Hepatic stellate cell (primary cell): Measurements from ENCODE around the gene S100A5.
"Not testable (repeated sequence)": the region's sequence is repeated elsewhere in the genome, so short reads cannot be mapped to it uniquely, and the experiment has no call there.

Source experiments
- DNase-seq: peaks from one replicate; pipeline ENCODE4 v3.0.0; 2011; ENCODE audit warnings: low spot score

Gene S100A5

DNA sequence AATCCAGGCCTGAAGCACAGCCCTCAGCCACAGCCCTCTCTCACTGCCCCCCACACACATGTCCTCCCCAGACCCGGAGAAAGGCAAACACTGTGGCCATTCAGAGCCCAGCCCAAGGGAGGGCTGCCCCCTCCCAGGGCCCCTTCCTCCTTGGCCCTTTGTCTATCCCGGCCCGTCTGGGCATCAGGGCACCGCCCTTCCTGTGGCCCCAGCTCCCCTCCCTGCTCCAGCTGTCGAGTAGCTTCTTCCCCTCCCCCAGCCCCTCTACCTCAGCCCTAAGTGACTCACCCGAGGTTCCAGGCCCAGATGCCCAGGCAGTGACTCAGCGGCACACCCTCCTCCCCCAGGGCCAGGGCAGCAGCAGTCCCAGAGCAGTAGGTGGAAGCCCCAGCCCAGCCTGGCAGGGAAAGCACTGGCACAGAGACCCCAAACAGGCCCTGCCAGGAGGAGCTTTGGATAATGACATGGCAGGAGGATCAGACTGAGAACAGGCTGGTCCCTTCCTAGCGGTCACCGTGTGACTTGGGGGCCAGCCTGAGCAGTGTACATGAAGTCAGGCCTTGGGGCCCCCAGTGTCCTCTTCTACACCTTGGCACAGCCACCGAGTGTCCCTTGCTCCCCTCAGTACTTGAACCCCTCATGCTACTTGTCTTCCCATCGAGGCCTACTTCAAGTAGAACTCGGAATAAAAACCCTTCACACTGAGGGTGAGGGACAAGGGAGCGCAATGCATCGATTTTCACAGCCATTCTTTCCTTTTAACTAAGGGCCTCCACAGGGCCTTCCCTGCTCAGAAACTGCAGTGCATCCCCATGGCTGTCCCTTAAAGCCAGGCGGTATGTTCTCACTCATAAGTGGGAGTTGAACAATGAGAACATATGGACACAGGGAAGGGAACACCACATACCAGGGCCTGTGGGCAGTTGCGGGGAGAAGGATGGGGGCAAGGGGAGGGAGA lies 26.0 kb upstream of the S100A5 start:
- DNase-seq, result peak; percentile 100

- DNase-seq, result peak; percentile 92
These were observed 25.0 kb upstream of the S100A5 start, which contains the start of gene S100A2 for GRCh38 chr1:153565529-153566374. Gene S100A2 (minus strand): TSS chr1:153565844. CDS start chr1:153563877, 1,967 bp downstream.

- DNase-seq, result no peak
These were observed 23.3 kb upstream of the S100A5 start for GRCh38 chr1:153563991-153564390.

GRCh38 chr1:153563483-153563901 lies 22.8 kb upstream of the S100A5 start:
- no peak for DNase-seq

DNA sequence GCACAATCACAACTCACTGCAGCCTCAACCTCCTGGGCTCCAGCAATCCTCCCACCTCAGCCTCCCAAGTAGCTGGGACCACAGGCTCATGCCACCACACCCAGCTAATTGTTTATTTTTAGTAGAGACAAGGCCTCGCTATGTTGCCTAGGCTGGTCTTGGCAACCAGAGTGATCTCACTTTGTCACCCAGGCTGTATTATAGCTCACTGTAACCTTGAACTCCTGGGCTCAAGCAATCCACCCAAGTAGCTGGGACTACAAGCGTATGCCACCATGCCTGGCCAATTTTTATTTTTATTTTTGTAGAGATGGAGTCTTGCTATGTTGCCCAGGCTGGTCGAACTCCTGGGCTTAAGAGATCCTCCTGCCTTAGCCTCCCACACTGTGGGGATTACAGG lies 21.3 kb upstream of the S100A5 start:
- DNase-seq, result not testable (repeated sequence)

DNA sequence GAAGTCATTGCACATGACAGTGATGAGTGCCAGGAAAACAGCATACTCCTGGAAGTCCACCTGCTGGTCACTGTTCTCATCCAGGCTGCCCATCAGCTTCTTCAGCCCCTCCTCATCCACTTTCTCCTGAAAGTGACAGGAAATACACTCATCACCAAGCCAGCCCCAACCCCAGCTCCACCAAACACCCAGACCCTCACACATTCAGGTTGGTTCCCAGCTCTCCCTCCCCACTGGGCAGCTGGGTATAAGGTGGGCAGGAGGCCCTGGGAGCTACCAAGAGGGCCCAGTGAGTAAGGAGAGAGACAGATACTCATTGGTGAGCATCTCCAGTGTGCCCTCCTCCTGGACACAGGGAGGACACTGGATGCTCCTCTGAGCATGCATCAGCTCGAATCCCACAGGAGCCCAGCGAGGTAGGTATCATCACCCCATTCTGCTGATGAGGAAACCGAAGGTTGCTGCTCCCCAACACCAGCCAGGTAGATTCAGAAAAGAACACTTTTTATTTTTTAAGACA lies 20.8 kb upstream of the S100A5 start:
- no peak for DNase-seq

GRCh38 chr1:153560771-153561465 lies 20.2 kb upstream of the S100A5 start:
- no peak for DNase-seq

- no peak for DNase-seq
These were observed 19.5 kb upstream of the S100A5 start for GRCh38 chr1:153560241-153560640.

GRCh38 chr1:153557877-153558276 lies 17.1 kb upstream of the S100A5 start:
- DNase-seq, result no peak

- no peak for DNase-seq
These were observed 15.6 kb upstream of the S100A5 start for GRCh38 chr1:153556348-153556747.

- no peak for DNase-seq
These were observed 13.3 kb upstream of the S100A5 start for GRCh38 chr1:153553830-153554541.

- DNase-seq, result no peak
These were observed 12.4 kb upstream of the S100A5 start for GRCh38 chr1:153553096-153553495.

- no peak for DNase-seq
These were observed 11.6 kb upstream of the S100A5 start for GRCh38 chr1:153552335-153552734.

- DNase-seq, result no peak
These were observed 10.2 kb upstream of the S100A5 start for GRCh38 chr1:153550827-153551500.

GRCh38 chr1:153550398-153550758 lies 9.6 kb upstream of the S100A5 start:
- DNase-seq, result no peak

- no peak for DNase-seq
These were observed 9.1 kb upstream of the S100A5 start for GRCh38 chr1:153549741-153550397.

GRCh38 chr1:153548722-153549688 lies 8.3 kb upstream of the S100A5 start, which contains the start of gene S100A3:
Gene S100A3 (minus strand): TSS chr1:153549258. CDS start chr1:153548485, 773 bp downstream.
- peak; percentile 96 for DNase-seq
